ENCODE data around the gene NALF2.
A peak's percentile ranks its signal among the peaks of the same experiment; 100 is the strongest.

The NALF2 gene

GRCh38 chrX:69530306-69530705 lies 26.2 kb downstream of the NALF2 start:
- no peak for DNase-seq

GRCh38 chrX:69531031-69531755 lies 27.1 kb downstream of the NALF2 start:
- DNase-seq = no peak

GRCh38 chrX:69535661-69536060 lies 31.5 kb downstream of the NALF2 start:
- DNase-seq = no peak

GRCh38 chrX:69538321-69538876 lies 34.3 kb downstream of the NALF2 start:
- no peak for DNase-seq

DNA sequence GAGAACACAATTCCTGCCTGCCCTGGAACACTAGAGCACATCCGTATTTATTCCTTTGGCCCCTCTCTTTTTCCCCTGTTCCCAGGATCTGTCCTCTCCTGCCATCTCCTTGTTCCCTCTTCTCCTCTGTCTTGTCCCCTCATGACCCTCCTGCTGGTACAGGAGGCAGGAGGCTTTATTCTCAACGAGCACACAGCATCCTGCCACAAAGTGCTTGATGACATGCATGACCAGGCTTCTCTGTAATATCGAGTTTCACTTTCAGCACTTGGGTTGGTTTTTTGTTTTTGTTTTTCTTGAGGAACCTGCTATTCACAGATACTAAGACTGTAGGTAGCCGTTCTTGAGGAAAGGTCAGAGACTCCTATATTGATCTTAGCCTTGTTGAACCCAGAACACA lies 35.3 kb downstream of the NALF2 start:
- DNase-seq = peak; percentile 10

DNA sequence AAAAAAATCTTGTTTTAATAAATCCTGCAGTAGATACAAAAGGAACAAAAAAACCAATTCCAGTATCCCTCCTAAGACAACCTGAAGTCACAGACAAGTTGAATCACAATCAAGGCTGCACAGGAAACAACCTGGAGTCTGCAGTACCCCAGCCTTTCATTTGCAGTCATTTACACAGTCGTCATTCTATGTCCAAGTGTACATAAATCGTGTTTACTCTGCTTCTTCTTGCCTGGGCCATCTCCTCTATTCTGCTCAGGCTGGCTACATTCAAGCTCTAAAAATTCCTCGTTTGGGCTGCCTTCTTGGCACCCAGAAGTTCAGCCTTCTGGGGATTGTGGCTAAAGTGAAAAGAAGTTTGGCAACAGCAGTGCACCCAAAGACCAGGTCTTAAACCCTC lies 37.8 kb downstream of the NALF2 start:
- no peak for DNase-seq

GRCh38 chrX:69543572-69543971 lies 39.4 kb downstream of the NALF2 start:
- DNase-seq = no peak

DNA sequence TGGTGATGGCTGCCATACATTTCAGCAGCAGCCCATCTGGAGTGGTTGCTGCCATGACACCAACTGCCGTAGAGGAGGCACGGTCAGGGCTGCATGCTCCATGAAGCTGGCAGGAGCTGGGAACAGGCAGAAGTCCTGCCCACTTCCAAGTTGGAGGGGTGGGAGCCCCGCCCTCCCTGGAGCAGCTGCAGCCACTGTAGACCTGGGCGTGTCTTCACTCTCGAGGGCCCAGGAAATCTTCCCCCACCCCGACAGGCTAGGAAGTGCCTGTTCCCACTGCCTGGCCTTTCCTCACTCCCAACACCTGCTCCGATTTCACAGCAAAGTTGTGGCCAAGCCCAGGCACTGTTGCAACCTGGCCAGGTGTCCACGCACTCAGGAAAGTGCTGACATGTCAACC lies 42.3 kb downstream of the NALF2 start:
- no peak for DNase-seq

GRCh38 chrX:69546978-69547377 lies 42.9 kb downstream of the NALF2 start:
- no peak for DNase-seq

GRCh38 chrX:69551421-69552009 lies 47.4 kb downstream of the NALF2 start:
- DNase-seq = no peak

- no peak for DNase-seq
These were observed 48.4 kb downstream of the NALF2 start for GRCh38 chrX:69552512-69552911.
